KG1 (cell line): Measurements from ENCODE around the gene XRCC4.
"Not testable (repeated sequence)": the region's sequence is repeated elsewhere in the genome, so short reads cannot be mapped to it uniquely, and the experiment has no call there.

ENCODE experiments used
- DNase-seq: peaks from one replicate; lab custom pipeline; 2025; lab: John Stamatoyannopoulos, UW

Gene XRCC4

DNA sequence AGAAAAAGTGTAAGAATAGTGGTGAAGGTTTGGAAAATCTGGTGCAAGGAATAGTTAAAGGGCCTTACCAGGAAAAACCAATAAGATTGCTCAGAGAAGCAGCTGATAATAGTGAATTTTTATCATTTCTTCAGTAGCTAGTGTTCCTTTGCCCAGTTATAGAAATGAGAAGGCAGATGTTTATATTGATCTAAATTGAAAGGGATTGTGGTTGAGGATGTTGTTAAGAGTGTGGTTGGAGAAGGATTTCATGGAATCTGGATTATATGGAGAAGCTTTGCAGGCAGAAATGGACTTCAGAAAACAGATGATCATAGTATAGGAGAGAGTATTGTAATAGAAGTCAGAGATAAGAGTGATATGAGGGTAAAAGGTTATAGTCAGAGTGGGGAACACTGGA lies 102.6 kb downstream of the XRCC4 start:
- no peak for DNase-seq

DNA sequence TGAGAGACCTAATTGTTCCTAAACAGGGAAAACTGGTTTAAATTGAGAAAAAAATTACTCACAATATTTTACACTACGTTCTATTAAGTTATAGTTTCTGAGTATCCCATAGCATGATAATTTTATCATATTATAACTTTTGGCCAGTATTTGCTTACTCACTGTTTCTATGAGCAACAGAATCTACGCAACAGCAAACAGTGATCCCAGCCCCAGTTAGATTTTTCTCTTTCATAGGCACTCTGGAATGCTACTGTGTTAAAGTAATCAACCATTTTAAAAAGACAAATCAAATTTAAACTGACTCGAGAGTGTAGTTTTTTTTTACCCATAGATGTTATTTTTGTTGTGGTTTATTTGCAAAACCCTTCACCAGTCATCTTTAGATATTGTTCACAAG lies 107.2 kb downstream of the XRCC4 start:
- no peak for DNase-seq

DNA sequence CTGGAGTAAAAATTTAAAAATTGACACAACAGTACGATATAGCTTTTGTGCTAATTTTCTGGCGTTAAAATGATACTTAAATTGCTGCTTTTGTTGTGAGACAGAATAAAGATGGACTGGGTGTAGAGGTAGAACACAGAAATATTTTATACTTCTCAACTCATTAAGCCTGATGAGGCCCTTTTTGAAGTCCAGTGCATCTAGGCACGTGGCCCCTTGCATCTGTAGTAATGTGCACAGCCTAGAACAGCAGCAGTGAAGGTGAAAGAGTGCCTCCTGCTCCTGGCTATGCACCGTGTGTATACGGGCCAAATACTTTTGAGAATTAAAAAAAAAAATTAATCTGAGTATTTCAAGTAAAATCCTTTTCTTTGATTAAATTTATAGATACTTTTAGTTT lies 115.6 kb downstream of the XRCC4 start:
- DNase-seq = no peak

DNA sequence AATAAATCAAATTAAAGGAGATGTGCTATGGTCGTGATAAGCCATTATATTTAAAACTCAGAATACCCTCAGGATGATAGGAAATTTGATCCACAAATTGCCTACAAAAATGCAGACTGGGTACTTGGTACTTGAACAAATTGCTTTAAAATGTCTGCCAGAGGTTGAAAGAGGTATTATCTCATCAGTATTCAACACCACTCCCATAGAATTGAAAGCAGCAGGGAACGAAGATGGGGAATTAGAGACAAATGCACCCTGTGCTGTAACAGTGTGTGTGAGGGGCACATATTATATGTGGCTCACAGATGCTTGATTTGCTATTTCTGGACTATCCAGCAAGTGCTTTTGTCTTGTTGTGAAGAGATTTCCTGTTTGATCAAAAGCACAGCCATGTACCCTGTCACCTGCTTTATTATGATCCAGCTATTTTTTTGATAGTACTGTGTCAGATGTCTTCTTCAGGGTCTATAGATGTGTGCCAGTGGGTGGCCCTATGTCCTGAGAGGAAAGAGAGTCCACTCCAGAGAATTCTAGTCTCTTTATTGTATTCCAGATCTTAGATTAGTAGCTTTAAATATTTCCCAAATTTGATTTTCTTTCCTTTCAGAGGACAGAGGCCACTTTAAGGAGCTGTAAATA lies 120.1 kb downstream of the XRCC4 start:
- no peak for DNase-seq

DNA sequence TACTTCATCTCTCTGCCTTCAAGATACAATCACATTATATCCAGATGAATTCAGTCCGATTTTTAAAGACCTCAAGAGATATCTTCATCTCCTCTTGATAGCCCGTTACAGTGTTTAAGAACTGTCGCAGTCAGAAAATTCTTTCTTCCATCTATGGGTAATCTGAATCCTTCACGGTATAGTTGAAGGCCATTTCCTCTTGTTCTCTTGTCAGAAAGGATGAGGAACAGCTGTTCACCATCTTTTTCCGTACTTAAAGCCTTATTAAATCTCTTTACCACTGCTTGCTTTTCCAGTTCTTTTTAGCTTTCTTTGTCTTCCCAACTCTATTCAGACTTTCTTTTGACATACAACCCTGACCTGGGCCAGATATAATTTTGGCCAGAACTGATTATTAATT lies 121.8 kb downstream of the XRCC4 start:
- DNase-seq = no peak

DNA sequence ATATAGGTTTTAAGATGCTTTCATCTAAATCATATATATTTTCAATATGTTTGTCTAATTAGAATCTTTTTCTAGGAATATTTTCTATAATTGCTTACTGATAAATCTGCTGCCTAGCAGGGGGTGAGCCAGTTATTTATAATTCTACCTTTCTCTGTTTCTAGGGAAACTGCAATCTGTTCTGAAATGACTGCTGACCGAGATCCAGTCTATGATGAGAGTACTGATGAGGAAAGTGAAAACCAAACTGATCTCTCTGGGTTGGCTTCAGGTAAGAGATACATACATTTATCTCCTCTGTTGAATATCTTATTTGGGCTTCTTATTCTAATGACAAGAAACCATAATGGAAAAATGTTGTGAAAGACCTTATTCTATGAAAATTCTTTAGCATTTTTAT lies 127.3 kb downstream of the XRCC4 start:
- no peak for DNase-seq

DNA sequence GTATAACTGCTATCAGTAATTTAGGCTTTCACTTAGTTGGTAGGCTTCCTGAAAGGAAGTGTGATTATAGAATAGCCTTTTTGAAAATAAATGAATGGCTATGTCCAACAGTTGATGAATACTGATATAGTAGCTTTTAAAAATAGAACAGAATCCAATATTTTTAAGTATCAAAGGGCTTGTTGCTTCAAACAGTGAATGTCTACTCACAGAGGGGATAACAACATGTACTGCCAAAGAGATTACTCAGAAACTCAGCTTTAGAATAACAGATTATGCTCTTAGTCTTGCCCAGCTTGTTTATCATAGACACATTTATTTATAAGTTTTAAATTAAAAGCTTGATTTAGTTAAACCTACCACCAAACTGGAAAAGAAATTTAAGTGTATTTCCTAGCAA lies 132.6 kb downstream of the XRCC4 start:
- DNase-seq = no peak

GRCh38 chr5:83219077-83219476 lies 141.7 kb downstream of the XRCC4 start:
- DNase-seq = no peak

GRCh38 chr5:83219495-83219894 lies 142.1 kb downstream of the XRCC4 start:
- DNase-seq = no peak

DNA sequence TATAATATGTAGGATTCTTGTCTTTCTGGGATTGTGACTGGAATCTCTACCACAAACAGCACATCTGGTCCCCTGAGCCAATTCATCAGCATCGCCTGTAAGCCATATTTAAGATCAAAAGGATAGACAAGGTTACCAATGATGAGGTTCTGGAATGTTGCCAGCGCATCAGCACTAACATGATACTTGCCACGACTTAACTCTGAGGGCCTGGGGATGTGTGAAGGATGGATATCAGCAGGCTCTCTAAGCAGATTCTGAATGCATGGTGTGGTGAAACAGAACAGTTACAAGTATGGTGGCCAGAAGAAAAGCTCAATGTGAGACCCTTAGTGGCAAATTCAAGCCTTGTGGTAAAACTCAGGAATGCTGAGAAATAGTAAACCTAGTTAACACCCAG lies 143.0 kb downstream of the XRCC4 start:
- no peak for DNase-seq

DNA sequence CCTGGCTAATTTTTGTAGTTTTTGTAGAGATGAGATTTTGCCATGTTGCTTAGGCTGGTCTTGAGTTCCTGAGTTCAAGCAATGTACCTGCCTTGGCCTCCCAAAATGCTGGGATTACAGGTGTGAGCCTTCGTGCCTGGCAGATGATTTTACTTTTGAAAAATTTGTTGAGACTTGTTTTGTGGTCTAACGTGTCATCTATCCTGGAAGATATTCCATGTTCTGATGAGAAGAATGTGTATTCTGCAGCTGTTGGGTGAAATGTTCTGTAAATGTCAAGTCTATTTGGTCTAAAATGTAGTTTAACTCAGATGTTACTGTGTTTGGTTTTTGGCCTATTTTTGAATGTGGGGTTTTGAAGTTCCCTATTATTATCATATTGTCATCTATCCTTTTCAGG lies 145.6 kb downstream of the XRCC4 start:
- DNase-seq = no peak

- no peak for DNase-seq
Observed at GRCh38 chr5:83227611-83228010, 150.3 kb downstream of the XRCC4 start.

- no peak for DNase-seq
Observed at GRCh38 chr5:83230511-83230910, 153.2 kb downstream of the XRCC4 start.

GRCh38 chr5:83244516-83244915 lies 167.2 kb downstream of the XRCC4 start:
- no peak for DNase-seq

DNA sequence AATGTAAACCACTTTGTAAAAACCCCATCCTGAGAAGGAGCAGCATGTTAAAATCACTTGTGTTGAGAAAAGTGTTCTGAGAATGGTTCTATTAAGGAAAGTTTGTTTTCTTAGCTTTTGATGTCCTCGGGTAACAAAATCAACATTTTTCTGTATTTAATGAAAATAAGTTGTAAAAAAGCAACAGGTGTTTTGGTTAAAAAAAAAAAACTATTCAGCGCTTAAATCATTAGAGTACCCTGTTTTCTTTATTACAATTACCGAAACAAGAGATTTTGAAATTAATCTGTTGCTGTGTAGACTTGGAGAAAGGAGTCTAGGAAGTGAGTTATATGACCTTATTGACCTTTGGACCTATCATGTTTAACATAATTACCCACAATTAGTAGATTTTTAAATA lies 167.7 kb downstream of the XRCC4 start:
- no peak for DNase-seq

- DNase-seq = no peak
Observed at GRCh38 chr5:83246071-83246470, 168.7 kb downstream of the XRCC4 start.

DNA sequence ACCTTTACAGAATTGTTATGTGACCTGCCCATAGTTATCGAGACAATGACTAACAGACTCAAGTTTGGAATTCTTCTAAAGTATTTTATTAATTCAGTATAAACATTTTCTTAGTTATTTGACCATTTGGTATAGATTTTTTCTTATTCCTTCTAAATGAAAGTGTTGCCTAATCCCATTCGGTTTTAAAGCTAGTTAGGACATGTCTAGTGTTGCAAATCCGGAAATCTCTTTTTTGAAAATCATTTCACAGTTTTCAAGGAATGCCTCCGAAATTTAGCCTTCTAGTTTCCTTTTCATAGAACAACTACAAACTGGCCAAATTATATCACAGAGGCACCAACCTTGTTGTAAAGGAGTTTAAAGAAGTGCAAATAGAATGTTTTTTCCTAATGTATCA lies 171.8 kb downstream of the XRCC4 start:
- DNase-seq = no peak

- no peak for DNase-seq
Observed at GRCh38 chr5:83251849-83252248, 174.5 kb downstream of the XRCC4 start.

GRCh38 chr5:83253720-83254119 lies 176.4 kb downstream of the XRCC4 start:
- DNase-seq = no peak

- no peak for DNase-seq
Observed at GRCh38 chr5:83255268-83255667, 177.9 kb downstream of the XRCC4 start.

DNA sequence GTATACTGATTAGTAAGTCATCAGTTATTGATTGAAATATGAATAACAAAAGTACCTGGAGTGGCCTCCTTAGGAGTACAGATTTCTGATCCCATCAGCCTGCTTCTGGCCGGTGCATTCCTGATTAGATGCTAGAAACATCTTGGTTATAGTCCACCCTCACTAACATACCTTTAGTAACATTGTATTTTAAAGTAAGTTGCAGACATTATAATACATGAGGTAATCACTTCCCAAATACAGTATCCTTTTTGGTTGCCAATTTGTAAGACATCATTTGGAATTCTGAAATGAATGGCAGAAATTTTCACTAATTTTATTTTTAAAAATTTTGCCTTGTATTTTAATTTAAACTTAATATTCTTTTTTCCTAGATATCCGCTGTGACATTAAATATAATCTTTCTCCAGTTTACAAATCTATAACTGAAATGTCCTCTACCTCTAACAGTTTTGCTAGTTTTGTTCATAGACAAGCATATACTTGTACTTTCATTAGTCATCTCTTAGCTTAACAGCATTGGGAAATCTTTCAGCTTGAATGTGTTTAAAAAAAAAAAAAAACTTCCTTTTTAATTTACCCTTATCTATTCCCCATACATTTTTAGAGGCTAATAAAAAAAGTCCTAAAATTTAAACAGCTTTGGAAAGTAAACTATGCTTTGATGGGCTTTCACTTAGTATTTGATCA lies 178.9 kb downstream of the XRCC4 start:
- DNase-seq = no peak

GRCh38 chr5:83257684-83258083 lies 180.3 kb downstream of the XRCC4 start:
- DNase-seq = not testable (repeated sequence)

DNA sequence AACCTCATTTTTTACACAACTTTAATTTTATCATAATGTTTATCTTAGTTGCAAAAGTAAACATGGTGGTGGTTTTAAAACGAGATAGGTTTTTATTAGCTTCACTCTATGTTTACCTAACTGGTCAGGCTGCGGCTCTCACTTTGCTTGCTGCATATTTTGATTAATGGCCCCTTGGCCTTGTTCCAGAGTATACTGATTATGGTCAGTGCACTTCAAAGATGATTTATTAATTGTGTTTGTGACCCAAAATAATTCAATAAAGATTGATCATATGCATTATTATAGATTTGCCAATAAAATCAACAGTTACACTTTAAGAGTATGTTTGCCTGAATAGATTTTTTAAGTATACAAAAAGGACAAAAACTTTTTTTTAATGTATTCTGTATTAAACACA lies 188.0 kb downstream of the XRCC4 start:
- DNase-seq = no peak

DNA sequence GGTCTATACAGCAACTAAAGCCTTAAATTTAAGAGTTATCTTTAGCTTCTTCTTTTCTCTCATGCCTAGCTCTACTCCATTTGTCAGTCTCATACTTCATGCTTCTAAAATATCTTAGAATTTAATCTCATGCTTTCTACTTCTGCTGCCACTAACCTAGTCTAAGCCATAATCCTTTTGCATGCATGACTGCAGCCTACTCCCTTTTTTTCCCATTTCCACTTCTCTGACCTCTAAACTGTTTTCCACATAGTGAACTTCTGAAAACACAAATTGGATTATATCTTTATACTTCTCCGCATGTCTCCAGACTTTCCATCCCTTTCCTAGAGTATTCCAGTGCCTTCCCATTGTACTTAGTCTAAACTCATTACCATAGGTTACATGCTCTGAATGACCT lies 193.0 kb downstream of the XRCC4 start:
- no peak for DNase-seq
